ENCODE results near the gene LAMA2.

LAMA2 gene

GRCh38 chr6:128899341-128900050, 16.6 kb downstream of the LAMA2 start:
- TF ChIP-seq CTCF (IDR thresholded peaks at IDR 0.05; ENCODE audit: borderline replicate concordance, control extremely low read depth, extremely low read depth, insufficient read depth, missing control alignments): no peak
- in situ Hi-C loops (cut with MboI; ENCODE audit: low sequenced_read_pairs, unreplicated experiment): no loop called here
- DNase-seq (ENCODE audit: low spot score): no peak

GRCh38 chr6:128903715-128904114, 20.8 kb downstream of the LAMA2 start:
- TF ChIP-seq CTCF (IDR thresholded peaks at IDR 0.05; ENCODE audit: borderline replicate concordance, control extremely low read depth, extremely low read depth, insufficient read depth, missing control alignments): no peak
- no peak for DNase-seq (ENCODE audit: low spot score)
- in situ Hi-C loops (cut with MboI; ENCODE audit: low sequenced_read_pairs, unreplicated experiment): no loop called here

GRCh38 chr6:128914051-128914450, 31.1 kb downstream of the LAMA2 start:
- TF ChIP-seq CTCF (IDR thresholded peaks at IDR 0.05; ENCODE audit: borderline replicate concordance, control extremely low read depth, extremely low read depth, insufficient read depth, missing control alignments): no peak
- in situ Hi-C loops (cut with MboI; ENCODE audit: low sequenced_read_pairs, unreplicated experiment): no loop called here

GRCh38 chr6:128918886-128919285, 35.9 kb downstream of the LAMA2 start:
- no peak for TF ChIP-seq CTCF (IDR thresholded peaks at IDR 0.05; ENCODE audit: borderline replicate concordance, control extremely low read depth, extremely low read depth, insufficient read depth, missing control alignments)
- in situ Hi-C loops (cut with MboI; ENCODE audit: low sequenced_read_pairs, unreplicated experiment): no loop called here
- no peak for DNase-seq (ENCODE audit: low spot score)

More at GRCh38 chr6:128914051-128914450, 31.1 kb downstream of the LAMA2 start:
- DNase-seq (ENCODE audit: low spot score): no peak

- no peak for TF ChIP-seq CTCF (IDR thresholded peaks at IDR 0.05; ENCODE audit: borderline replicate concordance, control extremely low read depth, extremely low read depth, insufficient read depth, missing control alignments)
- no peak for DNase-seq (ENCODE audit: low spot score)
- in situ Hi-C loops (cut with MboI; ENCODE audit: low sequenced_read_pairs, unreplicated experiment): no loop called here
These were observed 36.7 kb downstream of the LAMA2 start for GRCh38 chr6:128919412-128920180.

GRCh38 chr6:128925765-128926164, 42.8 kb downstream of the LAMA2 start:
- DNase-seq (ENCODE audit: low spot score): no peak
- no peak for TF ChIP-seq CTCF (IDR thresholded peaks at IDR 0.05; ENCODE audit: borderline replicate concordance, control extremely low read depth, extremely low read depth, insufficient read depth, missing control alignments)
- in situ Hi-C loops (cut with MboI; ENCODE audit: low sequenced_read_pairs, unreplicated experiment): no loop called here

Measured in GM13976 (cell line).